Gastrocnemius medialis (tissue), 4 donors: ENCODE results near the gene EPHA8.

ENCODE experiments used
- CTCF ChIP-seq, 5 experiments: fragments of 450-650 bp in 3 of 5; fragments of 200-600 bp in 2 of 5; sonication (generic) in 2 of 5; IDR thresholded peaks in 4 of 5; conservative IDR thresholded peaks in 1 of 5; 1 replicate in 4 of 5; 2 replicates in 1 of 5; pipeline ENCODE4 v1.5.1; 2016 to 2019; ENCODE audit warnings: antibody characterized with exemption in 5 of 5, mild to moderate bottlenecking in 3 of 5, moderate library complexity in 3 of 5
- POLR2A ChIP-seq, 2 donors: fragments of 450-650 bp; IDR thresholded peaks; one replicate each; pipeline ENCODE4 v1.6.1; 2017; ENCODE audit warnings: antibody characterized with exemption in 2 of 2, mild to moderate bottlenecking in 2 of 2, moderate library complexity in 2 of 2

GRCh38 chr1:22516906-22517571, 46.2 kb upstream of the EPHA8 start:
- TF ChIP-seq CTCF (IDR thresholded peaks at IDR 0.05 in 4 of 5, conservative IDR thresholded peaks at IDR 0.05 in 1 of 5) (no peak), POLR2A (IDR thresholded peaks at IDR 0.05) (no peak)
